OCI-LY7 (cell line): ENCODE measurements around the gene SOWAHA. TPM values are rescaled to one million over a fixed set of nuclear protein-coding genes. Genes with fewer than 3 reads are reported as not detected.

ENCODE experiments used
- BruUV-seq: library from RNA; stranded (reverse); fragments of 400-500 nt; replicated peaks from 2 replicates; lab custom pipeline; 2021; lab: Mats Ljungman, UMichigan
- CTCF ChIA-PET: fragments of 300-600 bp; sonication (Branson Sonifier 250); formaldehyde crosslinking; loops from one replicate; lab custom pipeline; 2022; ENCODE audit warnings: antibody characterized with exemption; ENCODE audit not compliant: unreplicated experiment; lab: Charles Lee
- POLR2A ChIA-PET: fragments of 300-600 bp; sonication (Branson Sonifier 250); formaldehyde crosslinking; loops from one replicate; lab custom pipeline; 2022; ENCODE audit warnings: antibody characterized with exemption; lab: Charles Lee
- DNase-seq: peaks from one replicate; pipeline ENCODE4 v3.0.0-alpha.2; 2015; ENCODE audit warnings: low spot score
- H2AFZ ChIP-seq: fragments of 200-600 bp; sonication (generic), shearing (Covaris generic); 2 replicates; pipeline ENCODE4 v1.6.1; 2014; ENCODE audit warnings: mild to moderate bottlenecking, antibody characterized with exemption, low read length, moderate library complexity
- H3K27ac ChIP-seq: fragments of 200-600 bp; sonication (generic); 2 replicates; pipeline ENCODE4 v1.5.1; 2014; ENCODE audit warnings: mixed run types, low read depth, mild to moderate bottlenecking, moderate library complexity, low read length, inconsistent platforms; ENCODE audit not compliant: poor library complexity, severe bottlenecking
- H3K36me3 ChIP-seq: fragments of 200-600 bp; sonication (generic); 2 replicates; pipeline ENCODE4 v1.6.1; 2014; ENCODE audit warnings: mild to moderate bottlenecking, antibody characterized with exemption, low read length, moderate library complexity, mixed read lengths; ENCODE audit not compliant: insufficient read depth
- H3K4me1 ChIP-seq: fragments of 200-600 bp; sonication (generic); 2 replicates; pipeline ENCODE4 v1.5.1; 2014; ENCODE audit warnings: mild to moderate bottlenecking, low read length; ENCODE audit not compliant: insufficient read depth, poor library complexity, severe bottlenecking
- H3K4me2 ChIP-seq: fragments of 200-600 bp; sonication (generic); 2 replicates; pipeline ENCODE4 v1.6.1; 2014; ENCODE audit warnings: mild to moderate bottlenecking, low read length
- H3K4me3 ChIP-seq: fragments of 200-600 bp; sonication (generic); 2 replicates; pipeline ENCODE4 v1.5.1; 2014; ENCODE audit warnings: mild to moderate bottlenecking, low read depth, low read length; ENCODE audit not compliant: poor library complexity, severe bottlenecking
- H3K79me2 ChIP-seq: fragments of 200-600 bp; sonication (generic); 2 replicates; pipeline ENCODE4 v1.6.1; 2016; ENCODE audit warnings: low read depth, mild to moderate bottlenecking, low read length, moderate library complexity, mixed read lengths; ENCODE audit not compliant: insufficient read depth
- H3K9me2 ChIP-seq: fragments of 200-600 bp; sonication (generic); 2 replicates; pipeline ENCODE4 v1.6.1; 2016; ENCODE audit warnings: mild to moderate bottlenecking, low read length, mixed read lengths; ENCODE audit not compliant: insufficient read depth
- H3K9me3 ChIP-seq: fragments of 200-600 bp; sonication (generic); 2 replicates; pipeline ENCODE4 v1.6.1; 2014; ENCODE audit warnings: mild to moderate bottlenecking, mixed run types, low read length, mixed read lengths
- H4K20me1 ChIP-seq: fragments of 200-600 bp; sonication (generic); 2 replicates; pipeline ENCODE4 v1.6.1; 2014; ENCODE audit warnings: mild to moderate bottlenecking, antibody characterized with exemption, low read length, moderate library complexity, mixed read lengths; ENCODE audit not compliant: insufficient read depth
- CTCF ChIP-seq: fragments of 200-600 bp; sonication (generic); conservative IDR thresholded peaks from 2 replicates; pipeline ENCODE4 v1.5.1; 2014; ENCODE audit warnings: mild to moderate bottlenecking, antibody characterized with exemption, low read length, moderate library complexity, mixed read lengths
- EZH2phosphoT487 ChIP-seq: fragments of 200-600 bp; sonication (generic); IDR thresholded peaks from 2 replicates; pipeline ENCODE4 v1.6.1; 2018; ENCODE audit warnings: low read depth, borderline replicate concordance, mild to moderate bottlenecking, mixed run types, antibody characterized with exemption, low read length, moderate library complexity, mixed read lengths
- intact Hi-C: fragments of 100-400 bp; cut with micrococcal nuclease; formaldehyde crosslinking; loops from one replicate; pipeline ENCODE4 v1.10.0; 2022; ENCODE audit not compliant: unreplicated experiment
- total RNA-seq, 2 experiments: library from RNA; depleted of rRNA in 1 of 2; stranded (reverse); fragments of >200 nt in 1 of 2; shearing (Covaris generic) in 1 of 2; gene quantifications; 2 replicates each; pipeline ENCODE4 v1.2.3, GENCODE V29; 2014 to 2022

The SOWAHA gene
- total RNA-seq, 2 experiments from 2014 or later, result not detected

DNA sequence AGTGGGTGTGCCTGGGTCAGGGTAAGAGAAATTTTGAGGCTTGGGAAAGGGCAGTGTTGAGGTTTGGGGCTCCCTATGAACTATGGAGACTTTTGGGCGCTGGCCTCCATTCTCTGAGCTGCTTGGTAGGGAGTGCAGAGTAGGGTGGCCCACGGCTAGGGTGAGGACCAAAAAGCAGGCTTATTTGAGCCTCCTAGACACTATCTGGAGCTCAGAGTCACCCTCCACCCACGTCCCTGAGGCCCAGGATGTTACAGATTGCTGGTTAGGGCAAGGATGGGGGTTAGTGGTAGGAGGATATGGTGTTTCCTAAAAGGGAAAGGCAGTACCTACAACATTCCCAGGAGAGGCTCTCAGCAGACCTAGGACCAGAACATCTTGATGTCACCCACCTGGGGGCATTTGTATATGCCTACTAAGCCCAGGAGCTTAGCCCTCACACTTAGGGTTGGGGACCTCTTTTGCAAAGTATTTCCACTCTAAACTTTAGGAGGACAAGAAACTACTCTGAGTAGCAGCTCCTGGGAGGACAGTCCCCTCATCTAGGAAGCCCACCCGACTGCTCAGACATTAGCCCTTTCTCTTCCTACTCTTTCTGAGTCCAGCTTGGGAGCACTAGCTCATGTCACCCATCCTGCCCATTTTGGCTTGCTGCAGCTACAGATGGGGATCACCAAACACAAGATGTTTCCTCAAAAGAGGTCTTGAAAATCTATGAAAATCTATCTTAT is 15.0 kb downstream of the SOWAHA start:
- Histone ChIP-seq H2AFZ (no peak overlapping the region), H4K20me1 (no peaks in the 10 kb centered on the region), H3K4me1 (peaks cover 5% of the 10 kb centered on the region), H3K4me2 (no peak overlapping the region), H3K79me2 (no peaks in the 10 kb centered on the region), H3K36me3 (no peaks in the 10 kb centered on the region), H3K9me3 (no peaks in the 10 kb centered on the region), H3K4me3 (no peak overlapping the region), H3K27ac (no peak overlapping the region), H3K9me2 (no peaks in the 10 kb centered on the region)
- TF ChIP-seq CTCF, result no peak
- no peak for TF ChIP-seq EZH2phosphoT487
- CTCF ChIA-PET, result interaction anchor here (0.6 to 1.0 kb wide), 3 partner anchors 55 to 568 kb away, joined by 3 to 9 read pairs (median 4); no protein-coding TSS in a partner anchor
- no peak for DNase-seq
- intact Hi-C loops, result no loop called here
- POLR2A ChIA-PET, result interaction anchor here (0.5 to 0.6 kb wide), 4 partner anchors 57 to 1163 kb away, joined by 3 to 5 read pairs (median 3); no protein-coding TSS in a partner anchor
- BruUV-seq, result no TSS peak

- ChIA-PET CTCF (interaction anchor here (0.6 to 1.0 kb wide), 2 partner anchors 54 to 279 kb away, joined by 3 to 9 read pairs; no protein-coding TSS in a partner anchor), POLR2A (no interaction called here)
- Histone ChIP-seq H2AFZ (no peak overlapping the region), H3K79me2 (no peaks in the 10 kb centered on the region), H3K4me1 (peaks cover 5% of the 10 kb centered on the region), H3K4me2 (no peak overlapping the region), H3K9me3 (no peaks in the 10 kb centered on the region), H3K27ac (no peak overlapping the region), H3K9me2 (no peaks in the 10 kb centered on the region), H4K20me1 (no peaks in the 10 kb centered on the region), H3K36me3 (no peaks in the 10 kb centered on the region), H3K4me3 (no peak overlapping the region)
- DNase-seq, result no peak
- intact Hi-C loops, result no loop called here
- no TSS peak for BruUV-seq
- TF ChIP-seq EZH2phosphoT487 (no peak), CTCF (no peak)
These were observed 15.9 kb downstream of the SOWAHA start for GRCh38 chr5:132828846-132829494.
